Gastrocnemius medialis (tissue), 4 donors: ENCODE data around the gene OGG1.

ENCODE experiments used
- CTCF ChIP-seq, 5 experiments: fragments of 450-650 bp in 3 of 5; fragments of 200-600 bp in 2 of 5; sonication (generic) in 2 of 5; IDR thresholded peaks in 4 of 5; conservative IDR thresholded peaks in 1 of 5; 1 replicate in 4 of 5; 2 replicates in 1 of 5; pipeline ENCODE4 v1.5.1; 2016 to 2019; ENCODE audit warnings: antibody characterized with exemption in 5 of 5, mild to moderate bottlenecking in 3 of 5, moderate library complexity in 3 of 5
- POLR2A ChIP-seq, 2 donors: fragments of 450-650 bp; IDR thresholded peaks; one replicate each; pipeline ENCODE4 v1.6.1; 2017; ENCODE audit warnings: antibody characterized with exemption in 2 of 2, mild to moderate bottlenecking in 2 of 2, moderate library complexity in 2 of 2

DNA sequence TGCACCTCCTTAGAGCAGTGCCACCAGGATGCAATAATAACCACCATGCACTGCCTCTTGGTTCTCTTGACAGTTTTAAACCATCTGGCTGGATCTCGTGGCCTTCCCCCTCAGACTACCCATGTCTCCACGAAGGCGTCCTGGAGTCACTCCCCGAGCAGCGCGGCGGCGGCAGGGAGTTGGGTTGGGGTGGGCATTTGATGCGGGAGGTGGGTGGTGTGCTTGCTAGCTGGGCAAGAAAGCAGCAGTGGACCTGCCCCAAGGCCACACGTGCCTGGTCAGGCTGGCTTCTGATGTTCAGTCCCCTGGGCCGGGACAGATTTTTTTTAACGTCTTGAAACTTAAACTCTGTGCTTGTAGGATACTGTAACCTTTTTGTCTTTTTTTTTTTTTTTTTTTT lies 56.4 kb downstream of the OGG1 start:
- TF ChIP-seq POLR2A (IDR thresholded peaks at IDR 0.05) (no peak), CTCF (IDR thresholded peaks at IDR 0.05 in 4 of 5, conservative IDR thresholded peaks at IDR 0.05 in 1 of 5) (no peak)
